ENCODE results near the gene PCARE. TPM values are rescaled to one million over a fixed set of nuclear protein-coding genes. Genes with fewer than 3 reads are reported as not detected.

PCARE gene
- total and polyA plus RNA-seq, 4 donors: not detected

DNA sequence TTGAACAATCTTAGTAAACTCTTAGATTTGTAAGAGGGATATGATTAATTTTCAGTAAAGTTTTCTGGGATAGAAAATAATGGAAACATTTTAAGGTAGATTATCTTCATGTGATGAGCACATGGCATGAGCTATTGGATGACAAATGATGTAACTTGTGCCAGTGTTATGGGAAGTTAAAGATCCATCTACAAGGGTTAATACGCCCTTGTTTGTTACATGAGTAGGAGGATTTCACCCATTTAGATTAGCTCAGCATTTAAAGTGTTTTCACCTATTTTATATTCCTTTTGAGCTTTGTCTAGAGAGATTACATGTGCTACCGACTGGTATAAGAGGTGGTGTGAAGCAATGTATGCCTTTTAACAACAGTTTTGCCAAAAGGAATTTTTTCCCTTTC lies 46.5 kb upstream of the PCARE start:
- TF ChIP-seq FOXA2 (IDR thresholded peaks at IDR 0.05) (no peak), FOXA1 (IDR thresholded peaks at IDR 0.05) (no peak)
- TF ChIP-seq, protein P1, sequence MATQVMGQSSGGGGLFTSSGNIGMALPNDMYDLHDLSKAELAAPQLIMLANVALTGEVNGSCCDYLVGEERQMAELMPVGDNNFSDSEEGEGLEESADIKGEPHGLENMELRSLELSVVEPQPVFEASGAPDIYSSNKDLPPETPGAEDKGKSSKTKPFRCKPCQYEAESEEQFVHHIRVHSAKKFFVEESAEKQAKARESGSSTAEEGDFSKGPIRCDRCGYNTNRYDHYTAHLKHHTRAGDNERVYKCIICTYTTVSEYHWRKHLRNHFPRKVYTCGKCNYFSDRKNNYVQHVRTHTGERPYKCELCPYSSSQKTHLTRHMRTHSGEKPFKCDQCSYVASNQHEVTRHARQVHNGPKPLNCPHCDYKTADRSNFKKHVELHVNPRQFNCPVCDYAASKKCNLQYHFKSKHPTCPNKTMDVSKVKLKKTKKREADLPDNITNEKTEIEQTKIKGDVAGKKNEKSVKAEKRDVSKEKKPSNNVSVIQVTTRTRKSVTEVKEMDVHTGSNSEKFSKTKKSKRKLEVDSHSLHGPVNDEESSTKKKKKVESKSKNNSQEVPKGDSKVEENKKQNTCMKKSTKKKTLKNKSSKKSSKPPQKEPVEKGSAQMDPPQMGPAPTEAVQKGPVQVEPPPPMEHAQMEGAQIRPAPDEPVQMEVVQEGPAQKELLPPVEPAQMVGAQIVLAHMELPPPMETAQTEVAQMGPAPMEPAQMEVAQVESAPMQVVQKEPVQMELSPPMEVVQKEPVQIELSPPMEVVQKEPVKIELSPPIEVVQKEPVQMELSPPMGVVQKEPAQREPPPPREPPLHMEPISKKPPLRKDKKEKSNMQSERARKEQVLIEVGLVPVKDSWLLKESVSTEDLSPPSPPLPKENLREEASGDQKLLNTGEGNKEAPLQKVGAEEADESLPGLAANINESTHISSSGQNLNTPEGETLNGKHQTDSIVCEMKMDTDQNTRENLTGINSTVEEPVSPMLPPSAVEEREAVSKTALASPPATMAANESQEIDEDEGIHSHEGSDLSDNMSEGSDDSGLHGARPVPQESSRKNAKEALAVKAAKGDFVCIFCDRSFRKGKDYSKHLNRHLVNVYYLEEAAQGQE (IDR thresholded peaks at IDR 0.05): no peak
- WGBS: 92% methylated on average over 2 of the region's 2 CpGs
- Histone ChIP-seq H3K36me3 (ENCODE audit: control insufficient read depth in 4 of 4, insufficient read depth in 3 of 4, low read depth in 1 of 4, low read length in 3 of 4) (no peaks in the 10 kb centered on the region), H3K4me1 (ENCODE audit: control insufficient read depth in 4 of 4, insufficient read depth in 4 of 4, low read length in 3 of 4) (peaks cover 0 to 8% (median 4%) of the 10 kb centered on the region in 4 donors), H3K9ac (ENCODE audit: low read depth in 1 of 2, low read length in 2 of 2) (no peak overlapping the region), H3K27me3 (ENCODE audit: control insufficient read depth in 4 of 4, insufficient read depth in 4 of 4, low read length in 3 of 4) (peaks cover 0 to 4% (median 0%) of the 10 kb centered on the region in 4 donors), H3K27ac (ENCODE audit: low read depth in 1 of 2, low read length in 2 of 2) (no peak overlapping the region), H3K4me3 (ENCODE audit: low read depth in 1 of 3, low read length in 3 of 3) (no peak overlapping the region), H3K9me3 (ENCODE audit: control insufficient read depth in 4 of 4, low read length in 3 of 4) (no peaks in the 10 kb centered on the region)
- DNase-seq (ENCODE audit: low spot score): no peak

DNA sequence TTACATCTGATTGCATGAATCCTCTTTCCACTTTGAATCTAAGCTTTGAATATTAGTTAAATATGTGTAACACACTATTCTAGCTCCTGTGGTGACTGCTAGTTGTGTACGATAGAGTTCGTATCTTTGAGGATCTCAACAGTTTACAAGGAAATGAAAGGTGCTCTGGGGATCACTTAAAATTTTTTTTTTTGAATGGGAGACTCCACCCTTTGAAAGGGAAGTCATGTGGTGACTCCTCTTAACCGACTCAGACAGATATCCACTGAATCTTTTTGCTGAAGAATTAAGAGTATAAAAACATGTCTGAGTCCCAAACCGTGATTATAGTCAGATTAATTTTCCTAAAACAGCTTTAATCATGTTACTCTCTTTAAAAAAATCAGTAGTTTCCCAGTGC lies 44.9 kb upstream of the PCARE start:
- peaks cover 0 to 10% (median 6%) of the 10 kb centered on the region in 4 donors for H3K4me1 ChIP-seq (ENCODE audit: control insufficient read depth in 4 of 4, insufficient read depth in 4 of 4, low read length in 3 of 4)
- H3K9me3 ChIP-seq (ENCODE audit: control insufficient read depth in 4 of 4, low read length in 3 of 4): no peaks in the 10 kb centered on the region
- H3K36me3 ChIP-seq (ENCODE audit: control insufficient read depth in 4 of 4, insufficient read depth in 3 of 4, low read depth in 1 of 4, low read length in 3 of 4): no peaks in the 10 kb centered on the region
- H3K9ac ChIP-seq (ENCODE audit: low read depth in 1 of 2, low read length in 2 of 2): no peak overlapping the region
- DNase-seq (ENCODE audit: low spot score): no peak
- no peak overlapping the region for H3K27ac ChIP-seq (ENCODE audit: low read depth in 1 of 2, low read length in 2 of 2)
- no peak overlapping the region for H3K4me3 ChIP-seq (ENCODE audit: low read depth in 1 of 3, low read length in 3 of 3)
- WGBS: 82% methylated on average over 4 of the region's 4 CpGs
- peaks cover 0 to 8% (median 2%) of the 10 kb centered on the region in 4 donors for H3K27me3 ChIP-seq (ENCODE audit: control insufficient read depth in 4 of 4, insufficient read depth in 4 of 4, low read length in 3 of 4)
- TF ChIP-seq, protein P2, sequence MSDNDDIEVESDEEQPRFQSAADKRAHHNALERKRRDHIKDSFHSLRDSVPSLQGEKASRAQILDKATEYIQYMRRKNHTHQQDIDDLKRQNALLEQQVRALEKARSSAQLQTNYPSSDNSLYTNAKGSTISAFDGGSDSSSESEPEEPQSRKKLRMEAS (IDR thresholded peaks at IDR 0.05): no peak
- no peak for TF ChIP-seq HNF4G (IDR thresholded peaks at IDR 0.05)
- TF ChIP-seq FOXA1 (IDR thresholded peaks at IDR 0.05): no peak
- TF ChIP-seq, protein P3, sequence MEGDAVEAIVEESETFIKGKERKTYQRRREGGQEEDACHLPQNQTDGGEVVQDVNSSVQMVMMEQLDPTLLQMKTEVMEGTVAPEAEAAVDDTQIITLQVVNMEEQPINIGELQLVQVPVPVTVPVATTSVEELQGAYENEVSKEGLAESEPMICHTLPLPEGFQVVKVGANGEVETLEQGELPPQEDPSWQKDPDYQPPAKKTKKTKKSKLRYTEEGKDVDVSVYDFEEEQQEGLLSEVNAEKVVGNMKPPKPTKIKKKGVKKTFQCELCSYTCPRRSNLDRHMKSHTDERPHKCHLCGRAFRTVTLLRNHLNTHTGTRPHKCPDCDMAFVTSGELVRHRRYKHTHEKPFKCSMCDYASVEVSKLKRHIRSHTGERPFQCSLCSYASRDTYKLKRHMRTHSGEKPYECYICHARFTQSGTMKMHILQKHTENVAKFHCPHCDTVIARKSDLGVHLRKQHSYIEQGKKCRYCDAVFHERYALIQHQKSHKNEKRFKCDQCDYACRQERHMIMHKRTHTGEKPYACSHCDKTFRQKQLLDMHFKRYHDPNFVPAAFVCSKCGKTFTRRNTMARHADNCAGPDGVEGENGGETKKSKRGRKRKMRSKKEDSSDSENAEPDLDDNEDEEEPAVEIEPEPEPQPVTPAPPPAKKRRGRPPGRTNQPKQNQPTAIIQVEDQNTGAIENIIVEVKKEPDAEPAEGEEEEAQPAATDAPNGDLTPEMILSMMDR (IDR thresholded peaks at IDR 0.05; ENCODE audit: low read depth, low read length, missing input control): no peak
- no peak for TF ChIP-seq TAF1 (conservative IDR thresholded peaks at IDR 0.05)
- no peak for TF ChIP-seq YY1 (IDR thresholded peaks at IDR 0.05)
- TF ChIP-seq, protein P4, sequence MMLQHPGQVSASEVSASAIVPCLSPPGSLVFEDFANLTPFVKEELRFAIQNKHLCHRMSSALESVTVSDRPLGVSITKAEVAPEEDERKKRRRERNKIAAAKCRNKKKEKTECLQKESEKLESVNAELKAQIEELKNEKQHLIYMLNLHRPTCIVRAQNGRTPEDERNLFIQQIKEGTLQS (IDR thresholded peaks at IDR 0.05): no peak
- TF ChIP-seq GABPA (IDR thresholded peaks at IDR 0.05 in 1 of 2, conservative IDR thresholded peaks at IDR 0.05 in 1 of 2): no peak
- no peak for TF ChIP-seq RXRA (IDR thresholded peaks at IDR 0.05)
- TF ChIP-seq, protein P1 (IDR thresholded peaks at IDR 0.05): no peak
- no peak for TF ChIP-seq EGR1 (IDR thresholded peaks at IDR 0.05; ENCODE audit: low read depth in 2 of 2)
- TF ChIP-seq FOXA2 (IDR thresholded peaks at IDR 0.05): no peak
- TF ChIP-seq NR2F2 (IDR thresholded peaks at IDR 0.05): no peak
- TF ChIP-seq SP1 (IDR thresholded peaks at IDR 0.05): no peak
